ENCODE measurements around the gene ADCY4. TPM values are rescaled to one million over a fixed set of nuclear protein-coding genes. Genes with fewer than 3 reads are reported as not detected.
A peak's percentile ranks its signal among the peaks of the same experiment; 100 is the strongest.

Gene ADCY4
- total RNA-seq, 1 experiment from 2014 or later, result 0.04 TPM

DNA sequence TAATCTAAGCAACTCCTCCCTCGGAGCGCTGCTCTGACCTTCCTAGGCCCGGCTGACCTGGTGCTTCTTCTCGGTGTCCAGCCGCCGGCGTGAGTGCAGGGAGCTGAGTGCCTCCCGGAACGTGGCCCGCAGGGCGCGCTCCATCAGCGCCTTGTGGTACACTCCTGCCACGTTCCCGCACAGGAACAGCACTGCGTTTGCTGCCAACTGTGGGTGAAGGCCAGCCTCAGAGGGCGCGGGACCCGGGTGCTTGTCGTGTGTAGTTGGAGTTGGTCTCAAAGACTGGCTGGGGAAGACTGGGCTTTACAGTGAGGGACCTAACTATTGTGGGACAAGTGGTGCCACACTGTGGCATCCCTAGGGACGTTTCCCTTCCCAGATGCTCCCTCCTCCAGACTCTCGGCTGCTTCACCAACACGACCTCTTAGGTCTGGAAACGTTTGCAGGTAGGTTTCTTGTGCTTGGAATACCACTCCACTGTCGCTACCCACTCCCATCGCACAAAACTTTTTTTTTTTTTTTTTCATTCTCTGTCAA, 3.1 kb downstream of the ADCY4 start:
- no peak overlapping the region for H3K9ac ChIP-seq (ENCODE audit: low read length)
- H2AFZ ChIP-seq (ENCODE audit: low read length), result peak overlapping the region; percentile 33; the same call in 1 of the 2 replicates
- no peaks in the 10 kb centered on the region for H4K20me1 ChIP-seq (ENCODE audit: low read length)
- no peaks in the 10 kb centered on the region for H3K79me2 ChIP-seq (ENCODE audit: low read length)
- intact Hi-C loops (cut with micrococcal nuclease), result loop anchor here (2.0 kb wide), 1 partner anchor 35 kb away; no protein-coding TSS in a partner anchor
- ChIA-PET CTCF (interaction anchor here (0.7 to 1.0 kb wide), 2 partner anchors 100 to 196 kb away, joined by 5 to 8 read pairs; partner anchors contain the start of gene PSME1), POLR2A (ENCODE audit: unreplicated experiment) (no interaction called here)
- no TSS peak for BruUV-seq (replicated peaks)
- H3K9me2 ChIP-seq (replicated peaks; ENCODE audit: low read length), result no peaks in the 10 kb centered on the region
- no peak overlapping the region for H3K27ac ChIP-seq (ENCODE audit: low read length)
- peaks cover 5% of the 10 kb centered on the region; the same call in 1 of the 2 replicates for H3K4me1 ChIP-seq (ENCODE audit: insufficient read depth, low read length)
- H3F3A ChIP-seq (ENCODE audit: low read length, unreplicated experiment), result no peaks in the 10 kb centered on the region
- no peak overlapping the region for H3K4me3 ChIP-seq (ENCODE audit: low read length)
- no peaks in the 10 kb centered on the region for H3K27me3 ChIP-seq (ENCODE audit: low read length)
- no peak for DNase-seq
- H3K4me2 ChIP-seq (ENCODE audit: low read length), result no peak overlapping the region
- no peak for ATAC-seq
- H3K36me3 ChIP-seq (ENCODE audit: low read depth, low read length), result no peaks in the 10 kb centered on the region
- TF ChIP-seq, protein P1, sequence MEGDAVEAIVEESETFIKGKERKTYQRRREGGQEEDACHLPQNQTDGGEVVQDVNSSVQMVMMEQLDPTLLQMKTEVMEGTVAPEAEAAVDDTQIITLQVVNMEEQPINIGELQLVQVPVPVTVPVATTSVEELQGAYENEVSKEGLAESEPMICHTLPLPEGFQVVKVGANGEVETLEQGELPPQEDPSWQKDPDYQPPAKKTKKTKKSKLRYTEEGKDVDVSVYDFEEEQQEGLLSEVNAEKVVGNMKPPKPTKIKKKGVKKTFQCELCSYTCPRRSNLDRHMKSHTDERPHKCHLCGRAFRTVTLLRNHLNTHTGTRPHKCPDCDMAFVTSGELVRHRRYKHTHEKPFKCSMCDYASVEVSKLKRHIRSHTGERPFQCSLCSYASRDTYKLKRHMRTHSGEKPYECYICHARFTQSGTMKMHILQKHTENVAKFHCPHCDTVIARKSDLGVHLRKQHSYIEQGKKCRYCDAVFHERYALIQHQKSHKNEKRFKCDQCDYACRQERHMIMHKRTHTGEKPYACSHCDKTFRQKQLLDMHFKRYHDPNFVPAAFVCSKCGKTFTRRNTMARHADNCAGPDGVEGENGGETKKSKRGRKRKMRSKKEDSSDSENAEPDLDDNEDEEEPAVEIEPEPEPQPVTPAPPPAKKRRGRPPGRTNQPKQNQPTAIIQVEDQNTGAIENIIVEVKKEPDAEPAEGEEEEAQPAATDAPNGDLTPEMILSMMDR (conservative IDR thresholded peaks at IDR 0.05; ENCODE audit: low read depth, low read length), result no peak
- no peak for TF ChIP-seq EZH2 (IDR thresholded peaks at IDR 0.05; ENCODE audit: low read length, unreplicated experiment)
- no peak for TF ChIP-seq EZH2phosphoT487 (IDR thresholded peaks at IDR 0.05; ENCODE audit: borderline replicate concordance, low read length)
- no peaks in the 10 kb centered on the region for H3K9me3 ChIP-seq (ENCODE audit: low read length)

DNA sequence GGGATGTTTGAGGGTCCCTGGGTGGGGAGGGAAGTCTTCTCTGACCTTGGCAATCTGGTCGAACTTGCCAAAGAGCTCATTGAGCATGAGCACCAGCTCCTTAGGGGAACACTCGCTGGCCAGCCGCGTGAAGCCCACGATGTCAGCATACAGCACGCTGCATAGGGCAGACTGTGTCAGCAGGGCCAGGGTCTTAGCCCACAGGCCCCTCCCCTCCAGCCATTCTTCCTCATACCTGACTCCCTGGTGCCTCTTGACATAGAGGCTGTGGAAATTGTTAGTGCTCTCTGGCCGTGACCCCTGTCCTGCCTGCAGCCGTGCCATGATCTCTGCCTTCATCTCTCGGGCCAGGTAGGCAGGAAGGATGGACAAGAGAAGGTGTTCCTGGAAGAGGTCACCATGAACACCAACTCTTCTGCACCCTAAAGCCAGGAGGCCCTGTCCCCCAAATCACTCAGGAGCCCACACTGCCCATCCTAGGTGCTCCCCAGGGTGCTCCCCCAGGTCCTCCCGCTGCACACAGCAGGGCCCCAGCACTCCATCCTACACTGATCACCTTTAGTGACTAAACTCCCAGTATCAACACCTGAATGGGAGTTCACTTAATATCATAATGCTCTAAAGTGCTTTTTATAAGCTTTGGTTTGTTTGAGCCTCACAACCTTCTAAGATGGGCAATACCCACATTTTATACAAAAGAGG, 3.7 kb downstream of the ADCY4 start:
- DNase-seq (no peak), ATAC-seq (no peak)
- no peaks in the 10 kb centered on the region for H4K20me1 ChIP-seq (ENCODE audit: low read length)
- no peaks in the 10 kb centered on the region for H3K36me3 ChIP-seq (ENCODE audit: low read depth, low read length)
- H3K4me3 ChIP-seq (ENCODE audit: low read length), result no peak overlapping the region
- no peaks in the 10 kb centered on the region for H3K79me2 ChIP-seq (ENCODE audit: low read length)
- H3K4me2 ChIP-seq (ENCODE audit: low read length), result no peak overlapping the region
- POLR2A ChIA-PET (ENCODE audit: unreplicated experiment), result interaction anchor here (0.7 kb wide), 1 partner anchor 107 kb away, joined by 5 read pairs; no protein-coding TSS in a partner anchor
- CTCF ChIA-PET, result no interaction called here
- H3K27me3 ChIP-seq (ENCODE audit: low read length), result no peaks in the 10 kb centered on the region
- TF ChIP-seq EZH2phosphoT487 (IDR thresholded peaks at IDR 0.05; ENCODE audit: borderline replicate concordance, low read length) (no peak), EZH2 (IDR thresholded peaks at IDR 0.05; ENCODE audit: low read length, unreplicated experiment) (no peak)
- TF ChIP-seq, protein P1 (conservative IDR thresholded peaks at IDR 0.05; ENCODE audit: low read depth, low read length), result no peak
- H3K4me1 ChIP-seq (ENCODE audit: insufficient read depth, low read length), result peaks cover 5% of the 10 kb centered on the region; the same call in 1 of the 2 replicates
- H3K9me3 ChIP-seq (ENCODE audit: low read length), result no peaks in the 10 kb centered on the region
- no peaks in the 10 kb centered on the region for H3K9me2 ChIP-seq (replicated peaks; ENCODE audit: low read length)
- intact Hi-C loops (cut with micrococcal nuclease), result no loop called here
- no TSS peak for BruUV-seq (replicated peaks)
- H3F3A ChIP-seq (ENCODE audit: low read length, unreplicated experiment), result no peaks in the 10 kb centered on the region
- no peak overlapping the region for H2AFZ ChIP-seq (ENCODE audit: low read length)
- no peak overlapping the region for H3K27ac ChIP-seq (ENCODE audit: low read length)
- no peak overlapping the region for H3K9ac ChIP-seq (ENCODE audit: low read length)

DNA sequence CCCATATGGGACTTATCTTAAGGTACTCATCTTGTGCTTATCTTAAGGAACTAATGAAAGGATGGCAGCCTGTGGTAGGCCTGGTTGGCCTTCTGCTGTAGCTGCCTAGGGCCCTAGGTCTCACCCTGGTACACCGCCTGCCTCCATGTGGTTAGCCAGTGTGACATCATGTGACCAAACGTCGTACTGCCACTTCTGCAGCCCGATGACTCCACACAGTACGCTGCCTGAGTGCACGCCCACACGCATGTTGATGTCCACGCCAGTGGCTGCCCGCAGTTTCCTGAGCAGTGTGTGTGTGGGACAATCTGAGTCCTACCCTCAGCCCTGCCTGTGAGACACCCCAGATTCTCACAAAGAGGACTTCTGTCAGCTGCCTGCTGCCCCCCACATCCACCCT, 5.1 kb downstream of the ADCY4 start:
- H3K4me2 ChIP-seq (ENCODE audit: low read length), result no peak overlapping the region
- ATAC-seq (no peak), DNase-seq (no peak)
- H3K9ac ChIP-seq (ENCODE audit: low read length), result no peak overlapping the region
- H3K36me3 ChIP-seq (ENCODE audit: low read depth, low read length), result no peaks in the 10 kb centered on the region
- no peaks in the 10 kb centered on the region for H3K9me2 ChIP-seq (replicated peaks; ENCODE audit: low read length)
- intact Hi-C loops (cut with micrococcal nuclease), result no loop called here
- H4K20me1 ChIP-seq (ENCODE audit: low read length), result no peaks in the 10 kb centered on the region
- H3K27ac ChIP-seq (ENCODE audit: low read length), result no peak overlapping the region
- no peaks in the 10 kb centered on the region for H3K9me3 ChIP-seq (ENCODE audit: low read length)
- H3K4me3 ChIP-seq (ENCODE audit: low read length), result no peak overlapping the region
- POLR2A ChIA-PET (ENCODE audit: unreplicated experiment), result no interaction called here
- H3F3A ChIP-seq (ENCODE audit: low read length, unreplicated experiment), result no peaks in the 10 kb centered on the region
- BruUV-seq (replicated peaks), result no TSS peak
- CTCF ChIA-PET, result no interaction called here
- no peak for TF ChIP-seq EZH2phosphoT487 (IDR thresholded peaks at IDR 0.05; ENCODE audit: borderline replicate concordance, low read length)
- H2AFZ ChIP-seq (ENCODE audit: low read length), result no peak overlapping the region
- no peaks in the 10 kb centered on the region for H3K27me3 ChIP-seq (ENCODE audit: low read length)
- H3K4me1 ChIP-seq (ENCODE audit: insufficient read depth, low read length), result peaks cover 5% of the 10 kb centered on the region; the same call in 1 of the 2 replicates
- H3K79me2 ChIP-seq (ENCODE audit: low read length), result no peaks in the 10 kb centered on the region
